Left ventricle myocardium inferior (tissue), 1 donor: Measurements from ENCODE around the gene LAIR1. TPM values are rescaled to one million over a fixed set of nuclear protein-coding genes. Genes with fewer than 3 reads are reported as not detected.

Experiments used
- DNase-seq: peaks from one replicate; pipeline ENCODE4 v3.0.0-alpha.2; 2020
- H3K27ac ChIP-seq: fragments of 200-600 bp; replicated peaks from 2 replicates; pipeline ENCODE4 v1.8.0; 2021
- H3K27me3 ChIP-seq: fragments of 200-600 bp; 2 replicates; pipeline ENCODE4 v1.8.0; 2021; ENCODE audit warnings: low read depth
- H3K36me3 ChIP-seq: fragments of 200-600 bp; 2 replicates; pipeline ENCODE4 v1.8.0; 2021
- H3K4me1 ChIP-seq: fragments of 200-600 bp; 2 replicates; pipeline ENCODE4 v1.8.0; 2021
- H3K4me3 ChIP-seq: fragments of 200-600 bp; 2 replicates; pipeline ENCODE4 v1.8.0; 2021; ENCODE audit warnings: mild to moderate bottlenecking, moderate library complexity
- H3K9me3 ChIP-seq: fragments of 200-600 bp; replicated peaks from 2 replicates; pipeline ENCODE4 v1.8.0; 2021
- intact Hi-C: fragments of 100-400 bp; cut with micrococcal nuclease; formaldehyde crosslinking; loops from one replicate; pipeline ENCODE4 v1.11.0; 2022
- total RNA-seq: library from RNA; stranded (reverse); fragmentation: NEBNext Ultra II Directional; extraction: Animal tissue kit (Norgen Biotek cat#: 25700); gene quantifications from one replicate; pipeline ENCODE4 v1.2.1, GENCODE V29; 2021
- TF ChIP-seq, protein P1 (sequence below): fragments of 200-600 bp; IDR thresholded peaks from 2 replicates; pipeline ENCODE4 v1.8.0; 2021; ENCODE audit warnings: antibody characterized with exemption, mild to moderate bottlenecking, borderline replicate concordance
- donor health status: DM: no; HTN: yes; CAD: no; lungs with severe emphysema.

LAIR1 gene
- total RNA-seq, 1 donor from 2014 or later = 5.1 TPM

- Histone ChIP-seq H3K27me3 (peaks cover 93% of the 10 kb centered on the region), H3K4me1 (no peaks in the 10 kb centered on the region), H3K36me3 (no peaks in the 10 kb centered on the region), H3K9me3 (no peaks in the 10 kb centered on the region), H3K27ac (no peak overlapping the region), H3K4me3 (no peak overlapping the region)
- intact Hi-C loops = no loop called here
- TF ChIP-seq, protein P1, sequence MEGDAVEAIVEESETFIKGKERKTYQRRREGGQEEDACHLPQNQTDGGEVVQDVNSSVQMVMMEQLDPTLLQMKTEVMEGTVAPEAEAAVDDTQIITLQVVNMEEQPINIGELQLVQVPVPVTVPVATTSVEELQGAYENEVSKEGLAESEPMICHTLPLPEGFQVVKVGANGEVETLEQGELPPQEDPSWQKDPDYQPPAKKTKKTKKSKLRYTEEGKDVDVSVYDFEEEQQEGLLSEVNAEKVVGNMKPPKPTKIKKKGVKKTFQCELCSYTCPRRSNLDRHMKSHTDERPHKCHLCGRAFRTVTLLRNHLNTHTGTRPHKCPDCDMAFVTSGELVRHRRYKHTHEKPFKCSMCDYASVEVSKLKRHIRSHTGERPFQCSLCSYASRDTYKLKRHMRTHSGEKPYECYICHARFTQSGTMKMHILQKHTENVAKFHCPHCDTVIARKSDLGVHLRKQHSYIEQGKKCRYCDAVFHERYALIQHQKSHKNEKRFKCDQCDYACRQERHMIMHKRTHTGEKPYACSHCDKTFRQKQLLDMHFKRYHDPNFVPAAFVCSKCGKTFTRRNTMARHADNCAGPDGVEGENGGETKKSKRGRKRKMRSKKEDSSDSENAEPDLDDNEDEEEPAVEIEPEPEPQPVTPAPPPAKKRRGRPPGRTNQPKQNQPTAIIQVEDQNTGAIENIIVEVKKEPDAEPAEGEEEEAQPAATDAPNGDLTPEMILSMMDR = no peak
- DNase-seq = no peak
Measured at GRCh38 chr19:54319892-54320670, 44.6 kb downstream of the LAIR1 start.

GRCh38 chr19:54319049-54319448 lies 45.7 kb downstream of the LAIR1 start:
- intact Hi-C loops = no loop called here
- Histone ChIP-seq H3K4me3 (no peak overlapping the region), H3K27me3 (peaks cover 93% of the 10 kb centered on the region), H3K36me3 (no peaks in the 10 kb centered on the region), H3K27ac (no peak overlapping the region), H3K4me1 (no peaks in the 10 kb centered on the region), H3K9me3 (no peaks in the 10 kb centered on the region)
- TF ChIP-seq, protein P1 = no peak
- no peak for DNase-seq

DNA sequence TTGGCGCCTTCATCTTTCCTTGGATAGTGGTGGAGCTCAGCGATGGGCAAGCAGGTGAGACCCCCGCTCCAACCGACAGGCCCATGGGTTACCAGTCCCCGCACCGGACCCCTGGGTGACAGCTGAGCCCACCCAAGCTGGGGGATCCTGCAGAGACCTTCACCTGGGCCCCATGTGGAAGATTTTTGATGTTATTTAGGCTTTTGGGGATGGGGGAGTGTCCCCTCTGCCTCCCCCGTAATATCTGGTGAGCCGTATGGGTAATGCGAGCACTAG lies 46.8 kb downstream of the LAIR1 start:
- Histone ChIP-seq H3K27me3 (peaks cover 93% of the 10 kb centered on the region), H3K36me3 (no peaks in the 10 kb centered on the region), H3K27ac (no peak overlapping the region), H3K4me1 (no peaks in the 10 kb centered on the region), H3K4me3 (no peak overlapping the region), H3K9me3 (no peaks in the 10 kb centered on the region)
- intact Hi-C loops = no loop called here
- no peak for DNase-seq
- TF ChIP-seq, protein P1 = no peak

DNA sequence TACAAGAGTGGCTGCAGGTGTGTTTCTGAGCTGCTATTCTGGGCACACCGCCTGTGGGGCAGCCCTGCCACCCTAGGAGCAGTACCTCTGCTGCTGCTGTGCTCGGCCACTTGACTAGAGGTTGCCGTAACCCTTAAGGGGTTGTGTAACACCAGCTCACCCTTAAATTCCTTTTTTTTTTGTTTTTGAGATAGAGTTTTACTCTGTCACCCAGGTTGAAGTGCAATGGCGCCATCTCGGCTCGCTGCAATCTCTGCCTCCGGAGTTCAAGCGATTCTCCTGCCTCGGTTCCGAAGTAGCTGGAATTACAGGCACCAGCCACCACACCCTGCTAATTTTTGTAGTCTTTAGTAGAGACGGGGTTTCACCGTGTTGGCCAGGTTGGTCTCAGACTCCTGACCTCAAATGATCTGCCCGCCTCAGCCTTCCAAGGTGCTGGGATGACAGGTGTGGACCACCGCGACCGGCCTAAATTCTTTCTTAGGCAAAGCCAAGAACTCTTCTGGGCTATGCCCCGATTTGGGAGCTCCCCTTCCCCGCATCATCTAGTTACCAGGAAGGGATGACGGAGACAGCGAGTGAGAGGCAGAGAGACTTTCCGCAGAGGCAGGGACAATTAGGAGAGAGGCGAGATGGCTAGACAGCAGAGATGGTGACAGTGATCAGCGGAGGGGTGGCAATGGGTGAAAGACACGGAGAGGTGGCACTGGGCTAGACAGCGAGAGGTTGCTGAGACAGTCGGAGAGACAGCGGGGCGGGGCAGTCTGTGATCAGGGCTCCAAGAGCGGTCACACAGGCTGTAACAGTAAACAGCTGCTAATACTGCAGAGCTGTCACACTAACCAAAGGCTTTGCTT lies 47.4 kb downstream of the LAIR1 start:
- no peak for DNase-seq
- no peaks in the 10 kb centered on the region for H3K36me3 ChIP-seq
- no peaks in the 10 kb centered on the region for H3K4me1 ChIP-seq
- H3K27me3 ChIP-seq = peaks cover 98% of the 10 kb centered on the region
- H3K9me3 ChIP-seq = no peaks in the 10 kb centered on the region
- no peak overlapping the region for H3K4me3 ChIP-seq
- H3K27ac ChIP-seq = no peak overlapping the region
- intact Hi-C loops = no loop called here
- TF ChIP-seq, protein P1 = no peak

DNA sequence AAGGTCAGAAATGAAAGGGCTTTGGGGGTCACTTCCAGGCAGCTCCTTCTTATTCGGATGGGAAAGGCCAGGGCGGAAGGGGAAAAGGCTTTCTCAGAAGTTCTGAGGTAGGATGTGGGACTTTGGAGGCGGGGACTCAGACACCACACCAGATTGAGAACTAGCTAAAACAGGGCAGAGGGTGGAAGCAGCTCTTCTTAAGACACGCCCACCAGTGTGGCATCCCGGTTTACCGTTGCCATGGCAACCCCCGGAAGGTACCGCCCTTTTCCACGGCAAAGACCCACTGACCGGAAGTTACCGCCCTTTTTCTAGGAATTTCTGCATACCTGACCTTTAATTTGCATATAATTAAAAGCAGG lies 48.0 kb downstream of the LAIR1 start:
- no peaks in the 10 kb centered on the region for H3K4me1 ChIP-seq
- DNase-seq = no peak
- no peak overlapping the region for H3K4me3 ChIP-seq
- TF ChIP-seq, protein P1 = no peak
- H3K36me3 ChIP-seq = no peaks in the 10 kb centered on the region
- no peaks in the 10 kb centered on the region for H3K9me3 ChIP-seq
- no peak overlapping the region for H3K27ac ChIP-seq
- peaks cover 98% of the 10 kb centered on the region for H3K27me3 ChIP-seq
- intact Hi-C loops = no loop called here
